ENCODE measurements around the gene ATP6V0C. TPM values are rescaled to one million over a fixed set of nuclear protein-coding genes. Genes with fewer than 3 reads are reported as not detected.

The ATP6V0C gene
- polyA plus RNA-seq, 3 donors = 176 to 310 (median 187) TPM

GRCh38 chr16:2526135-2526534, 12.4 kb downstream of the ATP6V0C start:
- H3K79me2 ChIP-seq (ENCODE audit: insufficient read depth, low read length) = peaks cover 28% of the 10 kb centered on the region
- no peak overlapping the region for H3K9ac ChIP-seq (ENCODE audit: insufficient read depth, low read length, poor library complexity, severe bottlenecking)
- 22% methylated on average over 8 of the region's 8 CpGs for WGBS (ENCODE audit: insufficient coverage)
- H3K4me1 Mint-ChIP-seq = peaks cover 19% of the 10 kb centered on the region
- H2AFZ ChIP-seq (ENCODE audit: insufficient read depth, low read depth, low read length, poor library complexity, severe bottlenecking) = no peak overlapping the region
- peak overlapping the region in 2 of 7 donors; percentile 44 to 50 for H3K27ac Mint-ChIP-seq
- no peak for TF ChIP-seq CTCF (IDR thresholded peaks at IDR 0.05)
- no peaks in the 10 kb centered on the region for H3K27me3 Mint-ChIP-seq (ENCODE audit: low read depth in 3 of 3)
- no peak overlapping the region for H3K4me2 ChIP-seq (replicated peaks; ENCODE audit: extremely low read depth, low read length, poor library complexity, severe bottlenecking)
- H3K9me3 ChIP-seq (replicated peaks in 1 of 2; ENCODE audit: control insufficient read depth in 1 of 2, insufficient read depth in 1 of 2, low read length in 2 of 2) = no peaks in the 10 kb centered on the region
- H3K4me3 ChIP-seq (replicated peaks in 1 of 3; ENCODE audit: low read depth in 2 of 3, low read length in 3 of 3) = no peak overlapping the region
- intact Hi-C loops (cut with micrococcal nuclease) = no loop called here
- H3K36me3 ChIP-seq (replicated peaks in 1 of 2; ENCODE audit: control insufficient read depth in 1 of 2, insufficient read depth in 2 of 2, low read length in 2 of 2) = peaks cover 69 to 85% of the 10 kb centered on the region in 2 donors
- H3K9me3 Mint-ChIP-seq = peaks cover 0 to 2% (median 0%) of the 10 kb centered on the region in 7 donors
- H3K36me3 Mint-ChIP-seq = peaks cover 60 to 79% of the 10 kb centered on the region in 2 donors
- peaks cover 92% of the 10 kb centered on the region for H4K20me1 ChIP-seq (ENCODE audit: insufficient read depth, low read length)
- no peaks in the 10 kb centered on the region for H3K27me3 ChIP-seq (ENCODE audit: control insufficient read depth in 2 of 2, insufficient read depth in 2 of 2, low read length in 2 of 2)
- no peak overlapping the region for H3K27ac ChIP-seq (ENCODE audit: low read depth in 1 of 2, low read length in 2 of 2)
- H3K4me1 ChIP-seq (ENCODE audit: control insufficient read depth in 1 of 2, insufficient read depth in 2 of 2, low read length in 2 of 2) = peaks cover 9 to 22% of the 10 kb centered on the region in 2 donors
- DNase-seq = no peak
- no peak overlapping the region for H3K4me3 Mint-ChIP-seq

GRCh38 chr16:2527071-2527783, 13.5 kb downstream of the ATP6V0C start:
- no peak overlapping the region for H3K4me3 ChIP-seq (replicated peaks in 1 of 3; ENCODE audit: low read depth in 2 of 3, low read length in 3 of 3)
- intact Hi-C loops (cut with micrococcal nuclease) = no loop called here
- Mint-ChIP-seq H3K9me3 (peaks cover 0 to 2% (median 0%) of the 10 kb centered on the region in 7 donors), H3K36me3 (peaks cover 52 to 71% of the 10 kb centered on the region in 2 donors), H3K27me3 (ENCODE audit: low read depth in 3 of 3) (no peaks in the 10 kb centered on the region), H3K4me1 (peaks cover 21% of the 10 kb centered on the region), H3K27ac (peak overlapping the region in 4 of 7 donors; percentile 44 to 63 (median 59)), H3K4me3 (no peak overlapping the region)
- peak overlapping the region in 1 of 2 donors; percentile 26 for H3K27ac ChIP-seq (ENCODE audit: low read depth in 1 of 2, low read length in 2 of 2)
- no peaks in the 10 kb centered on the region for H3K27me3 ChIP-seq (ENCODE audit: control insufficient read depth in 2 of 2, insufficient read depth in 2 of 2, low read length in 2 of 2)
- H3K36me3 ChIP-seq (replicated peaks in 1 of 2; ENCODE audit: control insufficient read depth in 1 of 2, insufficient read depth in 2 of 2, low read length in 2 of 2) = peaks cover 65 to 82% of the 10 kb centered on the region in 2 donors
- peaks cover 85% of the 10 kb centered on the region for H4K20me1 ChIP-seq (ENCODE audit: insufficient read depth, low read length)
- H3K79me2 ChIP-seq (ENCODE audit: insufficient read depth, low read length) = peaks cover 20% of the 10 kb centered on the region
- H3K9ac ChIP-seq (ENCODE audit: insufficient read depth, low read length, poor library complexity, severe bottlenecking) = no peak overlapping the region
- WGBS (ENCODE audit: insufficient coverage) = 100% methylated on average over 5 of the region's 12 CpGs
- DNase-seq = no peak
- TF ChIP-seq CTCF (IDR thresholded peaks at IDR 0.05) = no peak
- H3K4me2 ChIP-seq (replicated peaks; ENCODE audit: extremely low read depth, low read length, poor library complexity, severe bottlenecking) = no peak overlapping the region
- H3K4me1 ChIP-seq (ENCODE audit: control insufficient read depth in 1 of 2, insufficient read depth in 2 of 2, low read length in 2 of 2) = peaks cover 12 to 25% of the 10 kb centered on the region in 2 donors
- no peaks in the 10 kb centered on the region for H3K9me3 ChIP-seq (replicated peaks in 1 of 2; ENCODE audit: control insufficient read depth in 1 of 2, insufficient read depth in 1 of 2, low read length in 2 of 2)
- no peak overlapping the region for H2AFZ ChIP-seq (ENCODE audit: insufficient read depth, low read depth, low read length, poor library complexity, severe bottlenecking)

All from CD14-positive monocyte (primary cell).